Measurements from ENCODE around the gene HAGH. TPM values are rescaled to one million over a fixed set of nuclear protein-coding genes. Genes with fewer than 3 reads are reported as not detected.

HAGH gene
- total RNA-seq, 2 donors from 2014 or later: 40.9 to 42.0 TPM

GRCh38 chr16:1779234-1779701 is 47.4 kb downstream of the HAGH start:
- Mint-ChIP-seq H3K4me1 (no peaks in the 10 kb centered on the region), H3K36me3 (ENCODE audit: low read depth) (peaks cover 7% of the 10 kb centered on the region), H3K9me3 (no peaks in the 10 kb centered on the region), H3K27me3 (no peaks in the 10 kb centered on the region), H3K4me3 (no peak overlapping the region), H3K27ac (no peak overlapping the region)
- no peak for ATAC-seq (replicated peaks)

- no peak for ATAC-seq (replicated peaks)
- H3K27ac Mint-ChIP-seq: no peak overlapping the region
- no peaks in the 10 kb centered on the region for H3K4me1 Mint-ChIP-seq
- no peak overlapping the region for H3K4me3 Mint-ChIP-seq
- peaks cover 7% of the 10 kb centered on the region for H3K36me3 Mint-ChIP-seq (ENCODE audit: low read depth)
- no peaks in the 10 kb centered on the region for H3K27me3 Mint-ChIP-seq
- no peaks in the 10 kb centered on the region for H3K9me3 Mint-ChIP-seq
These were observed 48.1 kb downstream of the HAGH start for GRCh38 chr16:1778200-1779179.

DNA sequence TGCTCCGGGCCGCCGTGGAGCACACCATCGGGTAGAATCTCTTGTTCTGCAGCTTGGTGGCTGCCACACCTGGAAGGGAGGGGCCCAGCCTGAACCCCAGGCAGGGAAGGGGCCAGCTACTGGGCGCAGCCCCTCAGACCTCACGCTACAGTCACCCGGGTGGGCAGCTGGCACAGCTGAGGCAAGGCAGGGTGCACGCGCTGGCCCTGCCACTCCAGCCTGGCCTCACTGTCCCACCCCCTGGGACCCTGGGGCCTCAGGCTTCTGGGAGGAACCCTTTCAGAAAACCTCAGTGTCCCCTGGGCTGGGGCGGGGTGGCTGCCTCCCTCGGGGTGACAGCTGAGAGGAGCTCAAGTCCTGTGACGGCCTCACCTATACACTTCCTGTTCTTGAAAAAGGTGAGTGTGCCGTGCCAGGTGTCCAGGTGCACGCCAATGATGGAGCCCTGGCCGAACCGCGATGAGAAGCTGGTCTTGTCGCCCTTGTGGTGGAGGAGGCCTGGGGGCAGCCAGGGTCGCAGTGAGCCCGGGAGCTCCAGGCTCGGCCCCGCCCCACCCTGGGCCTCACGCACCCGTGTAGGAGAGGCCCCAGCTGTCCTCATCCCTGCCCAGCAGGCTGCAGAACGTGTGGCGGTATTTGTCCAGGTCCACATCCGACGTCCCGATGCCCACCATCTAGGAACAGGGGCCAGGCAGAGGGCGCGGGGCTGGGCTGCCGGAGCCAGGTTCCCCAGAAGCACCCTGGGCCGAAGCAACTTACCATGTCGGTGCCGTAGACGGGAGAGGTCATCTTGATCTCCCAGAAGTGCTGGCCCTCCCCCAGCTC is 49.0 kb downstream of the HAGH start:
- Mint-ChIP-seq H3K9me3 (no peaks in the 10 kb centered on the region), H3K4me1 (no peaks in the 10 kb centered on the region), H3K27ac (no peak overlapping the region), H3K36me3 (ENCODE audit: low read depth) (peaks cover 7% of the 10 kb centered on the region), H3K27me3 (no peaks in the 10 kb centered on the region), H3K4me3 (no peak overlapping the region)
- ATAC-seq (replicated peaks): no peak

- ATAC-seq (replicated peaks): no peak
These were observed 49.6 kb downstream of the HAGH start for GRCh38 chr16:1776991-1777374.

DNA sequence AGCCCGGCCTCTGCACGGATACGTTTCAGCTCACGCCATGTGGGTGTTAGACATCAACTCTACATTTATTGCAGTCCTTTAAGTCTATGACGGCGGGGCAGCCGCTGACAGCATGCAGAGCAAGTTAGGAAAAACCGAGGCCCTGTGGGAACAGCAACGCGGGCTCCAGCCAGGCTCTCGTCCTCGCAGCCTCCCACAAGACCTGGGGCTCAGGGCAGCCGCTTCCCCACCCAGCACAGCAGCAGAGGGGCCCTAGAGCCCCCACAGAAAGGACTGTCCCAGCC is 50.0 kb downstream of the HAGH start:
- Mint-ChIP-seq H3K27ac (no peak overlapping the region), H3K4me3 (no peak overlapping the region), H3K27me3 (no peaks in the 10 kb centered on the region), H3K36me3 (ENCODE audit: low read depth) (peaks cover 17% of the 10 kb centered on the region), H3K9me3 (no peaks in the 10 kb centered on the region), H3K4me1 (peaks cover 7% of the 10 kb centered on the region)
- ATAC-seq (replicated peaks): no peak

More at GRCh38 chr16:1776991-1777374, 49.6 kb downstream of the HAGH start:
- Mint-ChIP-seq H3K4me3 (no peak overlapping the region), H3K9me3 (no peaks in the 10 kb centered on the region), H3K27ac (no peak overlapping the region), H3K36me3 (ENCODE audit: low read depth) (peaks cover 13% of the 10 kb centered on the region), H3K4me1 (peaks cover 4% of the 10 kb centered on the region), H3K27me3 (no peaks in the 10 kb centered on the region)

- no peak for ATAC-seq (replicated peaks)
- H3K27ac Mint-ChIP-seq: no peak overlapping the region
- H3K27me3 Mint-ChIP-seq: no peaks in the 10 kb centered on the region
- peaks cover 14% of the 10 kb centered on the region for H3K36me3 Mint-ChIP-seq (ENCODE audit: low read depth)
- H3K4me3 Mint-ChIP-seq: no peak overlapping the region
- H3K4me1 Mint-ChIP-seq: peaks cover 7% of the 10 kb centered on the region
- no peaks in the 10 kb centered on the region for H3K9me3 Mint-ChIP-seq
These were observed 50.6 kb downstream of the HAGH start for GRCh38 chr16:1775846-1776671.

DNA sequence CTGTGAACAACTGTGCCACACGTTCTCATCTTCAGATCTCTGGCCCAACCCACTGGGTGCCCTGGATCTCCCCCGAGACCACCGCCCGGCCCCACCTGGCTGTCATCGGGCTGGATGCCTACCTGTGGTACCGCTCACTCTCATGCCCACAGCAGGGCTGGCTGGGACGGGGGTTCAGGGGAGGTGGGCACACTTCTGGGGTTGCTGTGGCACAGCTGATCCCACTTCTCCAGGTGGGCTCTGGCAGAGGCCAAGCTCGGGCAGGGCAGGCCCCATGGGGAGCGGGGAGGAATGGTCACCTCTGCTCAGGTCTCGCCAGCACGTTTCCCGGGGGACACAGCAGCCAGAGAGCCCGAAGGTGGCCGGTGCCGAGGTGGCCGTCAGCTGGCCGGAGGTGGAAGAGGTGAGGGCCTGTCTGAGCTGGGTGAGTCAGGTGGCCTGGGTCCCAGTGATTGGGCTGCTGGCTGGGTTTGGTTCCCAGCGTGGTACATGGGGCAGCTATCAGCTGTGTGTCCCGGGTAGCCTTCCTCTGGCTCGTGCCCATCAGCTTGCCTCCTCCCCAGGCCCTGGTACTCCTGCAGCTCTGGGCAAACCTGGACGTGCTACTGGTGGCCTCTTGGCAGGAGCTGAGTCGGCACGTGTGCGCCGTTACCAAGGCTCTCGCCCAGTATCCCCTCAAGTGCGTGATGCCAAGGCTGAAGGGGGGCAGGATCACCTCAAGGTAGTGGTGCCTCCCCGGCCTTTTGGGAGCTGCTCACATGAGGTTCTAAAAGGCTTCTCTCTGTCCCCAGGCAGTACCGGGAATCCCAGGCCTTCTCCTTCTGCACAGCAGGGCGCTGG is 51.4 kb downstream of the HAGH start:
- H3K36me3 Mint-ChIP-seq (ENCODE audit: low read depth): peaks cover 16% of the 10 kb centered on the region
- H3K9me3 Mint-ChIP-seq: no peaks in the 10 kb centered on the region
- no peak for ATAC-seq (replicated peaks)
- H3K4me1 Mint-ChIP-seq: peaks cover 7% of the 10 kb centered on the region
- no peak overlapping the region for H3K27ac Mint-ChIP-seq
- H3K4me3 Mint-ChIP-seq: peak overlapping the region; percentile 53
- no peaks in the 10 kb centered on the region for H3K27me3 Mint-ChIP-seq

GRCh38 chr16:1774448-1774780 is 52.2 kb downstream of the HAGH start:
- H3K4me3 Mint-ChIP-seq: peak overlapping the region; percentile 100
- ATAC-seq (replicated peaks): no peak
- peaks cover 7% of the 10 kb centered on the region for H3K4me1 Mint-ChIP-seq
- H3K27ac Mint-ChIP-seq: no peak overlapping the region
- peaks cover 22% of the 10 kb centered on the region for H3K36me3 Mint-ChIP-seq (ENCODE audit: low read depth)
- no peaks in the 10 kb centered on the region for H3K9me3 Mint-ChIP-seq
- no peaks in the 10 kb centered on the region for H3K27me3 Mint-ChIP-seq

- no peak overlapping the region for H3K27ac Mint-ChIP-seq
- H3K4me1 Mint-ChIP-seq: peaks cover 7% of the 10 kb centered on the region
- H3K9me3 Mint-ChIP-seq: no peaks in the 10 kb centered on the region
- H3K4me3 Mint-ChIP-seq: peak overlapping the region; percentile 100
- ATAC-seq (replicated peaks): no peak
- peaks cover 22% of the 10 kb centered on the region for H3K36me3 Mint-ChIP-seq (ENCODE audit: low read depth)
- H3K27me3 Mint-ChIP-seq: no peaks in the 10 kb centered on the region
These were observed 52.8 kb downstream of the HAGH start for GRCh38 chr16:1773703-1774447.

DNA sequence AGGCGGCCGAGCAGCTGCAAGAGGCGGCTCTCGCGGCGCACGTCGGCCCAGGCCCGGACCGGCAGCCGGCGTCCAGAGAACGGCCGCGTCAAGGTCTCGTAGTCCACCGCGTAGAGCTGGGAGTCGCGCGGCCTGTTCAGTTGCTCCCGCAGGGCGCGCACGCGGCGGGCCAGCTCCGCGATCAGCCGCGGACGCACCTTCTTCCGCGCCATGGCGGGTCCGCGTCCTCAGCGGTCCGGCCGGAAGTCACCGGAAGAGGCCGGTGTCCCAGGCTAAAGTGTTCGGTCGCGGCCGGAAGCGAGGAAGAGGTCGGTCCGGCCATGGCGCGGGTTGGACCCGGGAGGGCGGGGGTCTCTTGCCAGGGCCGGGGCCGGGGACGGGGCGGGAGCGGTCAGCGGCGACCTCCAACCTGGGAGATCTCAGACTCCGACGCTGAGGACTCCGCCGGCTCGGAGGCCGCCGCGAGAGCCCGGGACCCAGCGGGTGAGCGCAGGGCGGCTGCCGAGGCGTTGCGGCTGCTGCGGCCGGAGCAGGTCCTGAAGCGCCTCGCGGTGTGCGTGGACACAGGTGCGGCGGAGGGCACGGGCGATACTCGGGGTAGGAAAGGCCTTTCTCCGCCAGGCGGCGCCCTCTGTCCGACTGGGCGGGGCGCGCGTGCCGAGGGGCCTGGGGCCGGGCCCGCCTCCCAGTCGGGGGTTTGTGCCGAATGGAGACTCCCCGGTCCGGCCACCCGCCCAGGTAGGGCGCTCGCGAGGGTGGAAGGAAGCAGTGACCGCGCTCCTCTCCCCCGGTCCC is 53.5 kb downstream of the HAGH start, which contains the start of gene MRPS34:
Gene MRPS34 (minus strand): TSS at position 227 of the 795 bp plus-strand sequence. CDS start 15 bp downstream, at position 212.
- Mint-ChIP-seq H3K36me3 (ENCODE audit: low read depth) (peaks cover 27% of the 10 kb centered on the region), H3K27me3 (no peaks in the 10 kb centered on the region), H3K9me3 (no peaks in the 10 kb centered on the region), H3K4me3 (peak within 1 kb of the TSS; percentile 100), H3K4me1 (peaks cover 7% of the 10 kb centered on the region), H3K27ac (peak within 1 kb of the TSS; percentile 99)
- peak; percentile 60 for ATAC-seq (replicated peaks)

GRCh38 chr16:1772362-1772907 is 54.2 kb downstream of the HAGH start, which contains the start of gene EME2:
EME2 (plus strand) TSS chr16:1772810; CDS start chr16:1773228, 418 bp downstream.
- peak within 1 kb of the TSS; percentile 99 for H3K27ac Mint-ChIP-seq
- peaks cover 7% of the 10 kb centered on the region for H3K4me1 Mint-ChIP-seq
- H3K4me3 Mint-ChIP-seq: peak within 1 kb of the TSS; percentile 100
- peaks cover 31% of the 10 kb centered on the region for H3K36me3 Mint-ChIP-seq (ENCODE audit: low read depth)
- H3K27me3 Mint-ChIP-seq: no peaks in the 10 kb centered on the region
- H3K9me3 Mint-ChIP-seq: no peaks in the 10 kb centered on the region
- ATAC-seq (replicated peaks): peak; percentile 31

DNA sequence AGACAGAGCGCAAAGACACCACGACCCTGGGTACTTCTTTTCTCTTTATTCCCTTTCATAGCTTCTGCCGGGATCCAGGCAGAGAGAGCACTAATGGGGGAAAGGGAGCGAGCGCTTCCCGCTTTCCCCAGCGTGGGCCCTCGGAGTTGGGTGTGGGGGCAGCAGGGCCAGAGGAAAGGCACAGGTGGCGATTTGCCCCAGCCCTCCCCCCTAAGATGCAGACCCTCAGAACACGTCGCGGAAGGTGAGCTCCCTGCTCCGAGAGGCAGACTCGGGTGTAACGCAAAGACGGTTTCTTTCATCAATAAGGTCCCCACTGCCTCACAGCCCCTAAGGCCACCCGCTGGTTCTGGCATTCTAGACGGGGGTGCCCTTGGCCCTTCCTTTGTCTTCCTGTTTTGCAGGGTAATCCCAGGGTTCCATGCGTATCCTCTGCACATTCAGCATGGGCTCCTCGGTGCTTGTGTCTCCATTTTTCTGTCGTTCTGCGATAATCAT is 54.7 kb downstream of the HAGH start:
- peak overlapping the region; percentile 99 for H3K27ac Mint-ChIP-seq
- no peaks in the 10 kb centered on the region for H3K27me3 Mint-ChIP-seq
- no peak for ATAC-seq (replicated peaks)
- no peaks in the 10 kb centered on the region for H3K9me3 Mint-ChIP-seq
- H3K4me3 Mint-ChIP-seq: peak overlapping the region; percentile 100
- peaks cover 36% of the 10 kb centered on the region for H3K36me3 Mint-ChIP-seq (ENCODE audit: low read depth)
- peaks cover 7% of the 10 kb centered on the region for H3K4me1 Mint-ChIP-seq
